SK-N-SH (cell line): ENCODE data around the gene CAPN9. TPM values are rescaled to one million over a fixed set of nuclear protein-coding genes. Genes with fewer than 3 reads are reported as not detected.

Source experiments
- CTCF ChIA-PET: fragments of 300-600, 350-600 bp; formaldehyde crosslinking; extraction: SDS; loops from one replicate; lab custom pipeline; 2021; lab: Yijun Ruan, JAX
- POLR2A ChIA-PET: fragments of 350-600 bp; sonication (Branson Sonifier 250); formaldehyde crosslinking; extraction: SDS; loops from one replicate; lab custom pipeline; 2020; ENCODE audit warnings: antibody characterized with exemption, inconsistent platforms; lab: Yijun Ruan, JAX
- DNase-seq: peaks from one replicate; pipeline ENCODE4 v3.0.0; 2012
- H2AFZ ChIP-seq: fragments of 200-600 bp; sonication (generic); 2 replicates; pipeline ENCODE4 v1.8.1; 2016; ENCODE audit warnings: antibody characterized with exemption, mild to moderate bottlenecking, low read depth
- H3F3A ChIP-seq: fragments of 200-600 bp; sonication (generic); replicated peaks from 2 replicates; pipeline ENCODE3; 2016; ENCODE audit warnings: antibody characterized with exemption, mild to moderate bottlenecking; ENCODE audit not compliant: insufficient read depth
- H3K27ac ChIP-seq, 2 experiments: fragments of 200-500 bp in 1 of 2; fragments of 200-600 bp in 1 of 2; sonication (Bioruptor generic) in 1 of 2; sonication (generic), shearing (Covaris generic) in 1 of 2; 2 replicates each; pipeline versions ENCODE4 v1.5.1 to v1.6.1; 2014 to 2016; ENCODE audit warnings: low read depth in 2 of 2, inconsistent platforms in 1 of 2, low read length in 1 of 2, mild to moderate bottlenecking in 1 of 2, mixed read lengths in 1 of 2
- H3K27me3 ChIP-seq: fragments of 200-600 bp; sonication (generic), shearing (Covaris generic); 2 replicates; pipeline ENCODE4 v1.6.1; 2016; ENCODE audit warnings: mixed run types; ENCODE audit not compliant: insufficient read depth
- H3K36me3 ChIP-seq, 2 experiments: fragments of 200-500 bp in 1 of 2; fragments of 200-600 bp in 1 of 2; sonication (Bioruptor generic) in 1 of 2; sonication (generic) in 1 of 2; replicated peaks in 1 of 2; 2 replicates each; pipeline versions ENCODE3 to v1.5.1; 2014 to 2016; ENCODE audit warnings: low read length in 1 of 2, mild to moderate bottlenecking in 1 of 2; ENCODE audit not compliant: insufficient read depth in 2 of 2, control insufficient read depth in 1 of 2
- H3K4me1 ChIP-seq, 2 experiments: fragments of 200-500 bp in 1 of 2; fragments of 200-600 bp in 1 of 2; sonication (Bioruptor generic) in 1 of 2; sonication (generic), shearing (Covaris generic) in 1 of 2; 2 replicates each; pipeline versions ENCODE4 v1.5.1 to v1.6.1; 2014 to 2016; ENCODE audit warnings: low read depth in 1 of 2, low read length in 1 of 2, mixed run types in 1 of 2; ENCODE audit not compliant: insufficient read depth in 2 of 2, control insufficient read depth in 1 of 2
- H3K4me2 ChIP-seq: fragments of 200-600 bp; sonication (generic), shearing (Covaris generic); 2 replicates; pipeline ENCODE4 v1.6.1; 2017; ENCODE audit warnings: mixed run types
- H3K4me3 ChIP-seq, 2 experiments: fragments of 200-500 bp in 1 of 2; fragments of 200-600 bp in 1 of 2; sonication (Bioruptor generic) in 1 of 2; sonication (generic), shearing (Covaris generic) in 1 of 2; 2 replicates each; pipeline versions ENCODE4 v1.5.1 to v1.8.1; 2014 to 2016; ENCODE audit warnings: low read depth in 2 of 2, inconsistent platforms in 1 of 2, low read length in 1 of 2, mild to moderate bottlenecking in 1 of 2, mixed read lengths in 1 of 2, moderate library complexity in 1 of 2
- H3K79me2 ChIP-seq: fragments of 200-600 bp; sonication (generic); 2 replicates; pipeline ENCODE4 v1.8.1; 2017; ENCODE audit warnings: mild to moderate bottlenecking; ENCODE audit not compliant: insufficient read depth
- H3K9ac ChIP-seq: fragments of 200-600 bp; sonication (generic); 2 replicates; pipeline ENCODE4 v1.6.1; 2017; ENCODE audit warnings: mixed run types
- H3K9me2 ChIP-seq: fragments of 200-600 bp; sonication (generic); 2 replicates; pipeline ENCODE4 v1.6.1; 2017; ENCODE audit warnings: mixed run types
- H3K9me3 ChIP-seq: fragments of 200-600 bp; sonication (generic); 2 replicates; pipeline ENCODE4 v1.6.1; 2017; ENCODE audit warnings: mixed run types, mild to moderate bottlenecking, moderate library complexity
- H4K20me1 ChIP-seq: fragments of 200-600 bp; sonication (generic); 2 replicates; pipeline ENCODE4 v1.6.1; 2017; ENCODE audit warnings: mild to moderate bottlenecking, mixed run types; ENCODE audit not compliant: insufficient read depth
- CHD2 ChIP-seq: fragments of 150-350 bp; IDR thresholded peaks from 2 replicates; pipeline ENCODE4 v1.6.1; 2018; ENCODE audit warnings: low read length; ENCODE audit not compliant: partially characterized antibody
- CTCF ChIP-seq: fragments of 200-600 bp; sonication (generic); IDR thresholded peaks from 2 replicates; pipeline ENCODE4 v1.6.1; 2017; ENCODE audit warnings: antibody characterized with exemption, mild to moderate bottlenecking, moderate library complexity
- EP300 ChIP-seq, 2 experiments: IDR thresholded peaks; 2 replicates each; pipeline versions ENCODE4 v1.4.0 to v1.6.1; 2012; ENCODE audit warnings: borderline replicate concordance in 1 of 2, low read depth in 1 of 2, low read length in 1 of 2
- FOXJ3 ChIP-seq: sonication (generic); formaldehyde crosslinking; IDR thresholded peaks from 2 replicates; pipeline ENCODE4 v1.5.1; 2020; ENCODE audit warnings: mild to moderate bottlenecking, missing genetic modification reagents
- GABPA ChIP-seq: IDR thresholded peaks from 2 replicates; pipeline ENCODE4 v1.4.0; 2012; ENCODE audit warnings: low read depth, mild to moderate bottlenecking
- IRF3 ChIP-seq: fragments of 150-350 bp; IDR thresholded peaks from 2 replicates; pipeline ENCODE4 v1.6.1; 2016; ENCODE audit warnings: mild to moderate bottlenecking, low read depth, low read length
- RAD21 ChIP-seq: IDR thresholded peaks from 2 replicates; pipeline ENCODE4 v1.6.1; 2012; ENCODE audit warnings: mild to moderate bottlenecking, low read length
- RXRA ChIP-seq: IDR thresholded peaks from 2 replicates; pipeline ENCODE4 v1.4.0; 2012; ENCODE audit warnings: low read depth, mild to moderate bottlenecking, borderline replicate concordance
- SMC3 ChIP-seq: IDR thresholded peaks from 2 replicates; pipeline ENCODE4 v1.6.1; 2012; ENCODE audit warnings: low read depth, low read length, improper control_type of control experiment
- TCF12 ChIP-seq: IDR thresholded peaks from 2 replicates; pipeline ENCODE4 v1.4.0; 2012
- USF2 ChIP-seq: fragments of 150-350 bp; IDR thresholded peaks from 2 replicates; pipeline ENCODE4 v1.6.1; 2017; ENCODE audit warnings: antibody characterized with exemption, low read length, low read depth, borderline replicate concordance
- YY1 ChIP-seq: IDR thresholded peaks from 2 replicates; pipeline ENCODE4 v1.4.0; 2012; ENCODE audit warnings: low read depth, mild to moderate bottlenecking
- ZBTB33 ChIP-seq: IDR thresholded peaks from 2 replicates; pipeline ENCODE4 v1.4.0; 2012; ENCODE audit warnings: low read depth, borderline replicate concordance
- WGBS: methylation state at CpG from one replicate; pipeline ENCODE4 v1.1.6; 2017; ENCODE audit warnings: low lambda C conversion rate; 5-methylcytosine and 5-hydroxymethylcytosine counted together
- polyA plus RNA-seq, 3 experiments: library from polyadenylated mRNA; depleted of rRNA; stranded (reverse); fragments of >200 nt; gene quantifications; 2 replicates each; pipeline ENCODE4 v1.2.3, GENCODE V29; 2012

CAPN9 gene
- polyA plus RNA-seq, 1 of the 3 experiments (the other 2 are of a cell fraction): not detected

- no peak overlapping the region for H3K4me3 ChIP-seq
- no peak for TF ChIP-seq IRF3
- no peak for TF ChIP-seq CHD2
- TF ChIP-seq RAD21: no peak
- TF ChIP-seq GABPA: no peak
- no peak for TF ChIP-seq SMC3
- TF ChIP-seq RXRA: no peak
- no peak for TF ChIP-seq CTCF
- TF ChIP-seq ZBTB33: no peak
- no peak for TF ChIP-seq USF2
- no peak for TF ChIP-seq EP300 (IDR thresholded peaks at IDR 0.05; ENCODE audit: borderline replicate concordance in 1 of 2, low read depth in 1 of 2, low read length in 1 of 2)
- TF ChIP-seq FOXJ3 (CRISPR knock-in tag): no peak
- TF ChIP-seq YY1: no peak
- no peak for TF ChIP-seq TCF12
- H3K9me3 ChIP-seq: peaks cover 9% of the 10 kb centered on the region; the same call in 1 of the 2 replicates
- H3K4me2 ChIP-seq: no peak overlapping the region
- CTCF ChIA-PET: interaction anchor here (1.0 kb wide), 1 partner anchor 10 kb away, joined by 3 read pairs; no protein-coding TSS in a partner anchor
- no peak overlapping the region for H2AFZ ChIP-seq
- no peaks in the 10 kb centered on the region for H3K4me1 ChIP-seq
- 40% methylated on average over 3 of the region's 3 CpGs for WGBS
- H3F3A ChIP-seq: no peaks in the 10 kb centered on the region
- no peaks in the 10 kb centered on the region for H3K9me2 ChIP-seq
- DNase-seq: no peak
- H3K79me2 ChIP-seq: no peaks in the 10 kb centered on the region
- POLR2A ChIA-PET: no interaction called here
- no peaks in the 10 kb centered on the region for H3K36me3 ChIP-seq
- no peak overlapping the region for H3K27ac ChIP-seq
- no peaks in the 10 kb centered on the region for H4K20me1 ChIP-seq
- no peak overlapping the region for H3K9ac ChIP-seq
- H3K27me3 ChIP-seq: no peaks in the 10 kb centered on the region
Observed at GRCh38 chr1:230814949-230815692, 67.9 kb downstream of the CAPN9 start.
